MCF 10A (cell line): ENCODE measurements around the gene MPP1. TPM values are rescaled to one million over a fixed set of nuclear protein-coding genes. Genes with fewer than 3 reads are reported as not detected.

Experiments used
- BruUV-seq: library from RNA; stranded (reverse); fragments of 400-500 nt; replicated peaks from 2 replicates; lab custom pipeline; 2021; lab: Mats Ljungman, UMichigan
- CTCF ChIA-PET: fragments of 300-600 bp; sonication (Branson Sonifier 250); formaldehyde crosslinking; extraction: SDS; loops from one replicate; lab custom pipeline; 2021; ENCODE audit warnings: antibody characterized with exemption, inconsistent platforms; lab: Yijun Ruan, JAX
- POLR2A ChIA-PET: fragments of 300-600, 350-650 bp; sonication (Branson Sonifier 250); formaldehyde crosslinking; extraction: SDS; loops from one replicate; lab custom pipeline; 2020; ENCODE audit warnings: antibody characterized with exemption, inconsistent platforms; lab: Yijun Ruan, JAX
- DNase-seq: peaks from one replicate; pipeline ENCODE4 v3.0.0-alpha.2; 2018; ENCODE audit not compliant: unreplicated experiment
- H3K27ac Mint-ChIP-seq: one replicate; pipeline ENCODE4 v1.8.0; 2022; ENCODE audit warnings: mild to moderate bottlenecking, low read depth, mixed read lengths; ENCODE audit not compliant: unreplicated experiment
- H3K27me3 Mint-ChIP-seq: one replicate; pipeline ENCODE4 v1.8.0; 2022; ENCODE audit warnings: mixed read lengths; ENCODE audit not compliant: insufficient read depth, unreplicated experiment
- H3K36me3 Mint-ChIP-seq: one replicate; pipeline ENCODE4 v1.8.0; 2022; ENCODE audit warnings: mild to moderate bottlenecking, moderate library complexity, mixed read lengths; ENCODE audit not compliant: insufficient read depth, unreplicated experiment
- H3K4me1 Mint-ChIP-seq: one replicate; pipeline ENCODE4 v1.8.0; 2022; ENCODE audit warnings: mixed read lengths; ENCODE audit not compliant: insufficient read depth, unreplicated experiment
- H3K4me3 Mint-ChIP-seq: one replicate; pipeline ENCODE4 v1.8.0; 2022; ENCODE audit warnings: mild to moderate bottlenecking, moderate library complexity, mixed read lengths; ENCODE audit not compliant: unreplicated experiment
- H3K9me3 Mint-ChIP-seq: one replicate; pipeline ENCODE4 v1.8.0; 2022; ENCODE audit warnings: mixed read lengths; ENCODE audit not compliant: unreplicated experiment
- intact Hi-C: fragments of 100-400 bp; cut with micrococcal nuclease; formaldehyde crosslinking; loops from 2 replicates; pipeline ENCODE4 v1.14.1; 2022
- total RNA-seq: library from RNA; stranded (reverse); gene quantifications from 2 replicates; pipeline ENCODE4 v1.2.3, GENCODE V29; 2022
- TF ChIP-seq, protein P1 (sequence below): fragments of 200-600 bp; IDR thresholded peaks from one replicate; pipeline ENCODE4 v1.8.0; 2022; ENCODE audit warnings: antibody characterized with exemption, mild to moderate bottlenecking; ENCODE audit not compliant: unreplicated experiment

MPP1 gene
- total RNA-seq, 1 experiment from 2014 or later, result 11.8 TPM

GRCh38 chrX:154824638-154825037 is 19.4 kb upstream of the MPP1 start:
- no peaks in the 10 kb centered on the region for H3K36me3 Mint-ChIP-seq
- DNase-seq, result peak; percentile 88
- no TSS peak for BruUV-seq
- no peaks in the 10 kb centered on the region for H3K4me1 Mint-ChIP-seq
- TF ChIP-seq, protein P1, sequence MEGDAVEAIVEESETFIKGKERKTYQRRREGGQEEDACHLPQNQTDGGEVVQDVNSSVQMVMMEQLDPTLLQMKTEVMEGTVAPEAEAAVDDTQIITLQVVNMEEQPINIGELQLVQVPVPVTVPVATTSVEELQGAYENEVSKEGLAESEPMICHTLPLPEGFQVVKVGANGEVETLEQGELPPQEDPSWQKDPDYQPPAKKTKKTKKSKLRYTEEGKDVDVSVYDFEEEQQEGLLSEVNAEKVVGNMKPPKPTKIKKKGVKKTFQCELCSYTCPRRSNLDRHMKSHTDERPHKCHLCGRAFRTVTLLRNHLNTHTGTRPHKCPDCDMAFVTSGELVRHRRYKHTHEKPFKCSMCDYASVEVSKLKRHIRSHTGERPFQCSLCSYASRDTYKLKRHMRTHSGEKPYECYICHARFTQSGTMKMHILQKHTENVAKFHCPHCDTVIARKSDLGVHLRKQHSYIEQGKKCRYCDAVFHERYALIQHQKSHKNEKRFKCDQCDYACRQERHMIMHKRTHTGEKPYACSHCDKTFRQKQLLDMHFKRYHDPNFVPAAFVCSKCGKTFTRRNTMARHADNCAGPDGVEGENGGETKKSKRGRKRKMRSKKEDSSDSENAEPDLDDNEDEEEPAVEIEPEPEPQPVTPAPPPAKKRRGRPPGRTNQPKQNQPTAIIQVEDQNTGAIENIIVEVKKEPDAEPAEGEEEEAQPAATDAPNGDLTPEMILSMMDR, result no peak
- intact Hi-C loops, result no loop called here
- H3K4me3 Mint-ChIP-seq, result no peak overlapping the region
- ChIA-PET POLR2A (interaction anchor here (0.7 to 2.2 kb wide), 6 partner anchors 13 to 62 kb away, joined by 3 to 18 read pairs (median 4); partner anchors contain the start of genes DKC1 and MPP1), CTCF (interaction anchor here (0.6 to 1.0 kb wide), 2 partner anchors 14 to 16 kb away, joined by 3 to 5 read pairs; no protein-coding TSS in a partner anchor)
- H3K27ac Mint-ChIP-seq, result no peak overlapping the region
- no peaks in the 10 kb centered on the region for H3K9me3 Mint-ChIP-seq
- peaks cover 45% of the 10 kb centered on the region for H3K27me3 Mint-ChIP-seq

GRCh38 chrX:154822029-154822428 is 16.7 kb upstream of the MPP1 start:
- H3K27ac Mint-ChIP-seq, result no peak overlapping the region
- BruUV-seq, result no TSS peak
- CTCF ChIA-PET, result interaction anchor here (0.9 to 1.1 kb wide), 2 partner anchors 16 to 23 kb away, joined by 3 to 4 read pairs; partner anchors contain the start of gene MPP1
- POLR2A ChIA-PET, result interaction anchor here (0.7 to 1.3 kb wide), 4 partner anchors 10 to 335 kb away, joined by 3 to 4 read pairs (median 3); partner anchors contain the start of gene MPP1
- H3K4me3 Mint-ChIP-seq, result no peak overlapping the region
- no peak for DNase-seq
- H3K36me3 Mint-ChIP-seq, result no peaks in the 10 kb centered on the region
- TF ChIP-seq, protein P1, result no peak
- H3K9me3 Mint-ChIP-seq, result no peaks in the 10 kb centered on the region
- intact Hi-C loops, result no loop called here
- H3K27me3 Mint-ChIP-seq, result peaks cover 39% of the 10 kb centered on the region
- no peaks in the 10 kb centered on the region for H3K4me1 Mint-ChIP-seq

DNA sequence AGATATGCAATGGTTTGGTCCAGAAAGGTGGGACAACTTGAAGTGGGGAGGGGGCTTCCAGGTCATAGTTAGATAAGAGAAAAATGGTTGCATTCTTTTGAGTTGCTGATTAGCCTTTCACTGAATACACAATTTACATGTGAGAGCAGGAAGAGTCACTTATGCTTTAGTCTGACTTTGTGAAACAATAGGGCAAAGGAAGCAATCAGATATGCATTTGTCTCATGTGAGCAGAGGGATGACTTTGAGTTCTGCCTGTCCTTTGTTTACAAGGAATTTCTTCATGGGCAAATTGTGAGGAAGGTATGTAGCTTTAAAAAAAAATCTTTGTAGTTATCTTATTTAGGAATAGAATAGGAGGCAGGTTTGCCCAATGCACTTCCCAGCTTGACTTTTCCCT is 16.2 kb upstream of the MPP1 start:
- BruUV-seq, result no TSS peak
- Mint-ChIP-seq H3K36me3 (no peaks in the 10 kb centered on the region), H3K27ac (no peak overlapping the region), H3K9me3 (no peaks in the 10 kb centered on the region), H3K4me3 (no peak overlapping the region), H3K4me1 (no peaks in the 10 kb centered on the region), H3K27me3 (peaks cover 42% of the 10 kb centered on the region)
- no peak for DNase-seq
- intact Hi-C loops, result no loop called here
- TF ChIP-seq, protein P1, result no peak
- POLR2A ChIA-PET, result interaction anchor here (0.7 to 1.3 kb wide), 4 partner anchors 9 to 334 kb away, joined by 3 to 4 read pairs (median 3); partner anchors contain the start of gene MPP1
- CTCF ChIA-PET, result no interaction called here

GRCh38 chrX:154819771-154820341 is 14.6 kb upstream of the MPP1 start:
- intact Hi-C loops, result no loop called here
- POLR2A ChIA-PET, result interaction anchor here (1.0 kb wide), 1 partner anchor 8 kb away, joined by 3 read pairs; no protein-coding TSS in a partner anchor
- H3K4me3 Mint-ChIP-seq, result no peak overlapping the region
- no peaks in the 10 kb centered on the region for H3K9me3 Mint-ChIP-seq
- H3K36me3 Mint-ChIP-seq, result no peaks in the 10 kb centered on the region
- H3K27me3 Mint-ChIP-seq, result peaks cover 53% of the 10 kb centered on the region
- H3K27ac Mint-ChIP-seq, result no peak overlapping the region
- H3K4me1 Mint-ChIP-seq, result no peaks in the 10 kb centered on the region
- CTCF ChIA-PET, result no interaction called here
- no peak for DNase-seq
- BruUV-seq, result no TSS peak
- TF ChIP-seq, protein P1, result no peak
